ENCODE results near the gene NPAS3.

NPAS3 gene

GRCh38 chr14:33461036-33461435, 522.4 kb downstream of the NPAS3 start:
- H3K4me3 ChIP-seq (IDR thresholded peaks at IDR 0.05; ENCODE audit: insufficient read depth, low read depth, low read length), result no peak overlapping the region
- no peaks in the 10 kb centered on the region for H3K79me2 ChIP-seq (ENCODE audit: insufficient read depth, low read depth)
- no peaks in the 10 kb centered on the region for H4K20me1 ChIP-seq (ENCODE audit: insufficient read depth)
- H3K4me2 ChIP-seq, result no peak overlapping the region
- H3K36me3 ChIP-seq (ENCODE audit: insufficient read depth), result no peaks in the 10 kb centered on the region
- H3K9ac ChIP-seq, result no peak overlapping the region
- TF ChIP-seq, protein P1, sequence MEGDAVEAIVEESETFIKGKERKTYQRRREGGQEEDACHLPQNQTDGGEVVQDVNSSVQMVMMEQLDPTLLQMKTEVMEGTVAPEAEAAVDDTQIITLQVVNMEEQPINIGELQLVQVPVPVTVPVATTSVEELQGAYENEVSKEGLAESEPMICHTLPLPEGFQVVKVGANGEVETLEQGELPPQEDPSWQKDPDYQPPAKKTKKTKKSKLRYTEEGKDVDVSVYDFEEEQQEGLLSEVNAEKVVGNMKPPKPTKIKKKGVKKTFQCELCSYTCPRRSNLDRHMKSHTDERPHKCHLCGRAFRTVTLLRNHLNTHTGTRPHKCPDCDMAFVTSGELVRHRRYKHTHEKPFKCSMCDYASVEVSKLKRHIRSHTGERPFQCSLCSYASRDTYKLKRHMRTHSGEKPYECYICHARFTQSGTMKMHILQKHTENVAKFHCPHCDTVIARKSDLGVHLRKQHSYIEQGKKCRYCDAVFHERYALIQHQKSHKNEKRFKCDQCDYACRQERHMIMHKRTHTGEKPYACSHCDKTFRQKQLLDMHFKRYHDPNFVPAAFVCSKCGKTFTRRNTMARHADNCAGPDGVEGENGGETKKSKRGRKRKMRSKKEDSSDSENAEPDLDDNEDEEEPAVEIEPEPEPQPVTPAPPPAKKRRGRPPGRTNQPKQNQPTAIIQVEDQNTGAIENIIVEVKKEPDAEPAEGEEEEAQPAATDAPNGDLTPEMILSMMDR (conservative IDR thresholded peaks at IDR 0.05; ENCODE audit: low read depth, low read length), result no peak
- peaks cover 11% of the 10 kb centered on the region for H3K4me1 ChIP-seq (ENCODE audit: low read depth, poor library complexity, severe bottlenecking)
- H2AFZ ChIP-seq (ENCODE audit: low read depth), result no peak overlapping the region
- H3K27me3 ChIP-seq (ENCODE audit: insufficient read depth, low read depth), result no peaks in the 10 kb centered on the region
- H3K27ac ChIP-seq, result no peak overlapping the region

DNA sequence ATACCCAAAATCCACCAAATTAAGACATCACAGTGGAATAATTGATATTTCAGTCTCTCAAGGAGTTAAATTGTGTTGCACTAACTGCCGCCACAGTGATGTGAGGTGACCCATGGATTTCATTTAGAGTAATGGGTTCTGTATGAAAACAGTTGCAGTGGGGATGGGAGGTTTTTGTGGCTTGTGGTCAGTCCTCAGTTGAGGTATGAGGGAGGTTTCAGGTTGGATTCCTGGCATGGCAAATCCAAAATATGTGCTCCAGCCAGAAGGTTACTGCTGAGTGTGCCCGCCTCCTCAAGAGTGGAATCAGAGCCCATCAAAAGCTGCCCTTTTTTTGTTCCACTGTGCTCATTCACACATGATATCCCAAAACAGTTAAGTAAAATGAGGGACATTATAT, 525.1 kb downstream of the NPAS3 start:
- no peaks in the 10 kb centered on the region for H4K20me1 ChIP-seq (ENCODE audit: insufficient read depth)
- H3K36me3 ChIP-seq (ENCODE audit: insufficient read depth), result no peaks in the 10 kb centered on the region
- no peaks in the 10 kb centered on the region for H3K79me2 ChIP-seq (ENCODE audit: insufficient read depth, low read depth)
- H3K27ac ChIP-seq, result no peak overlapping the region
- H3K4me3 ChIP-seq (IDR thresholded peaks at IDR 0.05; ENCODE audit: insufficient read depth, low read depth, low read length), result no peak overlapping the region
- no peak overlapping the region for H2AFZ ChIP-seq (ENCODE audit: low read depth)
- no peak overlapping the region for H3K9ac ChIP-seq
- TF ChIP-seq, protein P1 (conservative IDR thresholded peaks at IDR 0.05; ENCODE audit: low read depth, low read length), result no peak
- H3K27me3 ChIP-seq (ENCODE audit: insufficient read depth, low read depth), result no peaks in the 10 kb centered on the region
- no peaks in the 10 kb centered on the region for H3K4me1 ChIP-seq (ENCODE audit: low read depth, poor library complexity, severe bottlenecking)
- H3K4me2 ChIP-seq, result no peak overlapping the region

DNA sequence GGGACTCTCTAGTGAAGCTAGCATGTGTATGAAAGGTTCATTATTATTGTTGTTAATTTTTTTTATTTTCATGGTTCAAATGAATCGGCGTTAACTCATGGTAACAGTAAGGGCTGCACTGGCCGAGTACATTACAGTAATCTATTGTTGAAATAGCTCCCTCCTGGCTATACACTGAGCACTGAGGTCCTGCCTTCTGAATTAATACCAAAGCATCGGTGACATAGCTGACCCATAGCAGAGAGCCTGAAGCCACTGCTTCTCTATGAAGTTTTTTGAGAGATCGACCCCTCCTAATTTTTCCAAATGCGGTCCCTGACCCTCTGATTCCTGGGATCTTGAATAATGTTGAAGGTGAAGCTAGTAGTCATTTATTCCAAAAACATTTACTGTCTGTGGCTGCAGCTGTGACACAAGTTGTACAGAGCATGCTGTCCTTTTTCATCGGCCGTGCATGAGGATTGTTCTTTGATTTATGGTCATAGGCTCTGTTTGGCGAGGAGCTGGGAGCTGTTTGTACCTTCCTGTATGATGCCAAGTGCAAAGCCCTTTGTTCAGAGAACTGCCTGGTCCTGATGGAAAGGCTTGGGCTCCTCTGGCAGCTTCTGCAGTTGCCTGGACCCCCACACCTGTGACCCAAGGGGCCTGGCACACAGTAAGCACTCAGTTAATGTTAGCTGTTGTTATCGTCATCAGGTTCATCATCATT, 525.7 kb downstream of the NPAS3 start:
- Histone ChIP-seq H3K4me3 (IDR thresholded peaks at IDR 0.05; ENCODE audit: insufficient read depth, low read depth, low read length) (no peak overlapping the region), H4K20me1 (ENCODE audit: insufficient read depth) (no peaks in the 10 kb centered on the region), H3K36me3 (ENCODE audit: insufficient read depth) (no peaks in the 10 kb centered on the region), H2AFZ (ENCODE audit: low read depth) (no peak overlapping the region), H3K4me1 (ENCODE audit: low read depth, poor library complexity, severe bottlenecking) (no peaks in the 10 kb centered on the region), H3K27me3 (ENCODE audit: insufficient read depth, low read depth) (no peaks in the 10 kb centered on the region), H3K79me2 (ENCODE audit: insufficient read depth, low read depth) (no peaks in the 10 kb centered on the region), H3K27ac (no peak overlapping the region), H3K9ac (no peak overlapping the region), H3K4me2 (no peak overlapping the region)
- TF ChIP-seq, protein P1 (conservative IDR thresholded peaks at IDR 0.05; ENCODE audit: low read depth, low read length), result no peak

DNA sequence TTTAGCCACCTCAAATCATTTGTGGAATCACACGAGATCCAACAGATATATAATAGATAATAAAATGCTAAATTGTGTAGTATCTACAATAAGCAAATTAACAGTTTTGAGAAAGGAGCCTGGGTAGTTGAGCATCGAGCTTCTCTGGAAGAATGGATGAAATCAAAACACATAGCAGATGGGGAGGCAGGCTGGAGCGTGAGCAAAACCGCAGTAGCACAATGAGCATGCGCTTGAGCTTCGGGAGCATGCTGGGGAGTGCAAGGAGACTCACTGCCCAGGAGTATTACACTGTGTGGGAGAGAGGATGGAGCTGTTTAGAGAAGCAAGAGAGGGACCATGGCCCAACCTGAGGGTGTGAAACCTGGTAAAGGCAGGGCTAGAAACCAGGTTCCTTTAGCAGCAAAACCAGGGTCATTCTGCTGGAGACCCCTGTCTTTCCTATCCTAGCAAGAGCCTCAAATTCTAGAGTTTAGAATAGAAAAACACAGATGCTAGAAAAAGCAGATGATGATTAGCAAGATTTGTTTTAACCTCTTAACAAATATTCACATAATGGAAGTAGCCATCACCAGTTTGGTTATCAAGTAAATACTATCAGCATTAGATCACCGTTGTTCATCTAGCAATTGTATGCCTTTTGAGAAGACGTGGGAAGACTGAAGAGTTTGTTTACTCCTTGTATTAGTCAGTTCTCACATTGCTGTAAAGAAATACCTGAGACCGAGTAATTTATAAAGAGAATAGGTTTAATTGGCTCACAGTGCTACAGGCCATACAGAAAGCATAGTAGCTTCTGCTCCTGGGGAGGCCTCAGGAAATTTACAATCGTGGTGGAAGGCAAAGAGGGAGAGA, 527.4 kb downstream of the NPAS3 start:
- Histone ChIP-seq H4K20me1 (ENCODE audit: insufficient read depth) (no peaks in the 10 kb centered on the region), H3K4me3 (IDR thresholded peaks at IDR 0.05; ENCODE audit: insufficient read depth, low read depth, low read length) (no peak overlapping the region), H3K4me1 (ENCODE audit: low read depth, poor library complexity, severe bottlenecking) (no peaks in the 10 kb centered on the region), H3K79me2 (ENCODE audit: insufficient read depth, low read depth) (no peaks in the 10 kb centered on the region), H3K4me2 (no peak overlapping the region), H2AFZ (ENCODE audit: low read depth) (no peak overlapping the region), H3K27ac (no peak overlapping the region), H3K27me3 (ENCODE audit: insufficient read depth, low read depth) (no peaks in the 10 kb centered on the region), H3K9ac (no peak overlapping the region), H3K36me3 (ENCODE audit: insufficient read depth) (no peaks in the 10 kb centered on the region)
- TF ChIP-seq, protein P1 (conservative IDR thresholded peaks at IDR 0.05; ENCODE audit: low read depth, low read length), result no peak
